Endothelial cell of umbilical vein (primary cell): ENCODE results near the gene FTSJ1. TPM values are rescaled to one million over a fixed set of nuclear protein-coding genes. Genes with fewer than 3 reads are reported as not detected.

Source experiments
- BruUV-seq: library from RNA; stranded (reverse); fragments of 400-500 nt; replicated peaks from 2 replicates; lab custom pipeline; 2021; lab: Mats Ljungman, UMichigan
- CTCF ChIA-PET: fragments of 300-600, 350-600 bp; sonication (Branson Sonifier 250); formaldehyde crosslinking; loops from one replicate; lab custom pipeline; 2021; ENCODE audit warnings: antibody characterized with exemption, inconsistent platforms; lab: Charles Lee
- POLR2A ChIA-PET: fragments of 300-600, 350-600 bp; sonication (Branson Sonifier 250); formaldehyde crosslinking; loops from one replicate; lab custom pipeline; 2021; ENCODE audit warnings: antibody characterized with exemption, inconsistent platforms; lab: Charles Lee
- DNase-seq: peaks from one replicate; pipeline ENCODE4 v3.0.0-alpha.2; 2011; ENCODE audit warnings: low read depth, low spot score
- FAIRE-seq: peaks from 2 replicates; lab custom pipeline; 2011; peaks lifted over from hg19 to GRCh38; lab: Jason Lieb, UNC
- H2AFZ ChIP-seq: 2 replicates; pipeline ENCODE4 v1.6.0; 2012; ENCODE audit warnings: low read depth, low read length, control low read depth, inconsistent platforms
- H3K27ac ChIP-seq: 2 replicates; pipeline ENCODE4 v1.5.1; 2011; ENCODE audit warnings: low read depth, mild to moderate bottlenecking, control low read depth, low read length, moderate library complexity; ENCODE audit not compliant: insufficient read depth
- H3K27me3 ChIP-seq, 2 experiments: 2 replicates each; pipeline versions ENCODE4 v1.6.0 to v1.6.1; 2011; ENCODE audit warnings: low read length in 2 of 2, mixed read lengths in 1 of 2; ENCODE audit not compliant: control insufficient read depth in 2 of 2, insufficient read depth in 2 of 2
- H3K36me3 ChIP-seq, 2 experiments: 2 replicates in 1 of 2; 3 replicates in 1 of 2; pipeline ENCODE4 v1.5.1; 2011; ENCODE audit warnings: low read length in 2 of 2, mild to moderate bottlenecking in 1 of 2, moderate library complexity in 1 of 2; ENCODE audit not compliant: control insufficient read depth in 2 of 2, insufficient read depth in 2 of 2; ENCODE audit errors: extremely low read depth in 1 of 2
- H3K4me1 ChIP-seq: 3 replicates; pipeline ENCODE4 v1.5.1; 2011; ENCODE audit warnings: mild to moderate bottlenecking, low read length; ENCODE audit not compliant: control insufficient read depth, insufficient read depth; ENCODE audit errors: extremely low read depth
- H3K4me2 ChIP-seq: 2 replicates; pipeline ENCODE4 v1.6.1; 2011; ENCODE audit warnings: low read length, control low read depth, mixed read lengths; ENCODE audit not compliant: insufficient read depth
- H3K4me3 ChIP-seq, 3 experiments: fragments of 200-600 bp in 1 of 3; sonication (generic), shearing (Covaris generic) in 1 of 3; replicated peaks in 1 of 3; 2 replicates each; pipeline ENCODE4 v1.5.1; 2011 to 2016; ENCODE audit warnings: control low read depth in 3 of 3, low read length in 3 of 3, mild to moderate bottlenecking in 2 of 3, inconsistent platforms in 1 of 3, low read depth in 1 of 3, moderate library complexity in 1 of 3; ENCODE audit not compliant: insufficient read depth in 1 of 3
- H3K79me2 ChIP-seq: 2 replicates; pipeline ENCODE4 v1.6.0; 2012; ENCODE audit warnings: low read length, inconsistent platforms; ENCODE audit not compliant: control insufficient read depth, insufficient read depth
- H3K9ac ChIP-seq: replicated peaks from 2 replicates; pipeline ENCODE3; 2011; ENCODE audit warnings: low read length, control low read depth; ENCODE audit not compliant: insufficient read depth; ENCODE audit errors: extremely low read depth
- H3K9me1 ChIP-seq: replicated peaks from 3 replicates; pipeline ENCODE4 v1.6.0; 2011; ENCODE audit warnings: mild to moderate bottlenecking, low read length; ENCODE audit not compliant: control insufficient read depth, insufficient read depth; ENCODE audit errors: extremely low read depth
- H3K9me3 ChIP-seq: replicated peaks from 2 replicates; pipeline ENCODE4 v1.5.1; 2012; ENCODE audit warnings: low read length, inconsistent platforms; ENCODE audit not compliant: control insufficient read depth, insufficient read depth
- H4K20me1 ChIP-seq: replicated peaks from 2 replicates; pipeline ENCODE3; 2011; ENCODE audit warnings: mild to moderate bottlenecking, low read length; ENCODE audit not compliant: control insufficient read depth, insufficient read depth; ENCODE audit errors: extremely low read depth
- CTCF ChIP-seq, 2 donors: IDR thresholded peaks; 1 replicate in 1 of 2; 2 replicates in 1 of 2; pipeline ENCODE4 v1.5.1; 2011; ENCODE audit warnings: low read length in 2 of 2, mild to moderate bottlenecking in 2 of 2, moderate library complexity in 2 of 2, control low read depth in 1 of 2, inconsistent platforms in 1 of 2, low read depth in 1 of 2; ENCODE audit not compliant: insufficient read depth in 1 of 2; ENCODE audit errors: extremely low read depth in 1 of 2
- EZH2 ChIP-seq: IDR thresholded peaks from 2 replicates; pipeline ENCODE4 v1.6.1; 2012; ENCODE audit warnings: borderline replicate concordance, low read depth, mild to moderate bottlenecking, moderate library complexity, low read length, inconsistent platforms; ENCODE audit not compliant: severe bottlenecking
- FOS ChIP-seq: IDR thresholded peaks from 2 replicates; pipeline ENCODE4 v1.6.1; 2011; ENCODE audit warnings: mild to moderate bottlenecking, low read length, moderate library complexity, borderline replicate concordance; ENCODE audit not compliant: insufficient read depth
- GATA2 ChIP-seq: IDR thresholded peaks from 2 replicates; pipeline ENCODE4 v1.7.0; 2011; ENCODE audit warnings: low read depth, mild to moderate bottlenecking, moderate library complexity, mixed read lengths, low read length; ENCODE audit not compliant: insufficient read length, insufficient read depth
- JUN ChIP-seq: IDR thresholded peaks from 2 replicates; pipeline ENCODE4 v1.6.1; 2011; ENCODE audit warnings: borderline replicate concordance, low read depth; ENCODE audit not compliant: insufficient read length, insufficient read depth
- MAX ChIP-seq: IDR thresholded peaks from 2 replicates; pipeline ENCODE4 v1.6.1; 2011; ENCODE audit not compliant: insufficient read depth, insufficient read length
- MYC ChIP-seq: IDR thresholded peaks from one replicate; pipeline ENCODE4 v1.6.1; 2011; ENCODE audit warnings: mild to moderate bottlenecking, low read depth, low read length
- POLR2A ChIP-seq: IDR thresholded peaks from 2 replicates; pipeline ENCODE4 v1.6.1; 2012; ENCODE audit warnings: low read depth, mild to moderate bottlenecking, control low read depth, low read length
- POLR2AphosphoS5 ChIP-seq: IDR thresholded peaks from 2 replicates; pipeline ENCODE4 v1.6.1; 2012; ENCODE audit warnings: low read depth, mild to moderate bottlenecking, control low read depth, low read length, moderate library complexity; ENCODE audit not compliant: insufficient read depth
- dilution Hi-C: fragments of 300-500 bp; cut with MboI; formaldehyde crosslinking; loops from one replicate; pipeline ENCODE4 v1.15.0; 2019; ENCODE audit warnings: low sequenced_read_pairs; ENCODE audit not compliant: extremely low pct_ligation_motif_present
- intact Hi-C: fragments of 100-400 bp; cut with micrococcal nuclease; formaldehyde crosslinking; loops from one replicate; pipeline ENCODE4 v1.10.0; 2022
- polyA plus RNA-seq, 4 experiments: library from polyadenylated mRNA; depleted of rRNA in 3 of 4; stranded (reverse) in 3 of 4; unstranded in 1 of 4; fragments of >200 nt; gene quantifications; 2 replicates each; pipeline versions ENCODE4 v1.2.1 to v1.2.3, GENCODE V29; 2011 to 2012; ENCODE audit warnings: missing spikeins in 1 of 4
- total RNA-seq: library from RNA; stranded (reverse); gene quantifications from 2 replicates; pipeline ENCODE4 v1.2.3, GENCODE V29; 2021

The FTSJ1 gene
- total and polyA plus RNA-seq, 2 donors (not counting 3 experiments of a cell fraction or from before 2014, with no cell fraction given): 59.9 to 63.9 TPM

- DNase-seq: no peak
- Histone ChIP-seq H3K4me1 (no peaks in the 10 kb centered on the region), H3K4me2 (no peak overlapping the region), H3K9ac (no peak overlapping the region), H3K9me1 (no peaks in the 10 kb centered on the region), H4K20me1 (no peaks in the 10 kb centered on the region), H3K4me3 (no peak overlapping the region), H3K36me3 (peaks cover 0 to 5% of the 10 kb centered on the region in 2 experiments), H3K9me3 (no peaks in the 10 kb centered on the region), H2AFZ (no peak overlapping the region), H3K27ac (no peak overlapping the region), H3K27me3 (no peaks in the 10 kb centered on the region), H3K79me2 (no peaks in the 10 kb centered on the region)
- no peak for FAIRE-seq
- ChIA-PET POLR2A (no interaction called here), CTCF (no interaction called here)
- intact Hi-C loops (no loop called here), dilution Hi-C loops (no loop called here)
- TF ChIP-seq MYC (no peak), JUN (no peak), FOS (no peak), POLR2AphosphoS5 (no peak), POLR2A (no peak), CTCF (IDR thresholded peaks at IDR 0.05; ENCODE audit: extremely low read depth in 1 of 2, insufficient read depth in 1 of 2, low read depth in 1 of 2, low read length in 2 of 2) (no peak), GATA2 (no peak), EZH2 (no peak), MAX (no peak)
- no TSS peak for BruUV-seq
These were observed 37.7 kb downstream of the FTSJ1 start for GRCh38 chrX:48513670-48514069.
